ENCODE measurements around the gene PNMA6E.
"Not testable (repeated sequence)": the region's sequence is repeated elsewhere in the genome, so short reads cannot be mapped to it uniquely, and the experiment has no call there.

The PNMA6E gene

DNA sequence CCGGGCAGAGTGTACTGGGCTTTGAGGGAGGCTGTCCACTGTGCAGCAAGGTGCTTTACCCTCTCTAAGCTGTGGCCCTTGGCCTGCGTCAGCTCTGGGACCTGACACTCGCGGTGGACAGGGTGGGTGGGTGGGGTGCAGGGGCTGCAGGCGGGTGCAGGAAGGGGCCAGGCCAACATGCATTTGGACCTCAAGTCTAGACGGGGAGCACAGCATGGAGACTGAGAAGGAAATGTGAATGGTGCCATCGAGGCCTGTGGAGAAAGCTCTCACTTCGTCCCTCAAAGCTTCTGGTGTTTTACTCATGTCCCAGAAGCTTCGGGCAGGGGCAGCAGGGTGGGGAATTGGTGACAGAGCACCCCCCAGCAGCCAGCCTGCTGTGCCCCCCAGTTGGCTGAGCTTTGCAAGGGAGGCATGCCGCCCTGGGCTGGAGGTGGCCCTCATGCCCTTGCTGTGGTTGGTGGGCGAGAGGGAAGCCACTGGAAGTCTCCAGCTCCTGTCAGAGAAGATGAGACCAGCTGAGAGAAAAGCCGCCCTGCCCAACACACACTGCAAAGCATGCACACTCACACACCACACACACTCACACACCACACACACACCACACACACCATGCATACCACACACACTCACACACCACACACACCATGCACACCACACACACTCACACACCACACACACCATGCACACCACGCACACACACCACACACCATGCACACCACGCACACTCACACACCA, 12.3 kb downstream of the PNMA6E start:
- TF ChIP-seq CTCF (conservative IDR thresholded peaks at IDR 0.05; ENCODE audit: low read depth, low read length) = no peak
- no peak for DNase-seq (ENCODE audit: low read depth)
- no peak overlapping the region for H3K4me3 ChIP-seq (ENCODE audit: low read depth, low read length)

DNA sequence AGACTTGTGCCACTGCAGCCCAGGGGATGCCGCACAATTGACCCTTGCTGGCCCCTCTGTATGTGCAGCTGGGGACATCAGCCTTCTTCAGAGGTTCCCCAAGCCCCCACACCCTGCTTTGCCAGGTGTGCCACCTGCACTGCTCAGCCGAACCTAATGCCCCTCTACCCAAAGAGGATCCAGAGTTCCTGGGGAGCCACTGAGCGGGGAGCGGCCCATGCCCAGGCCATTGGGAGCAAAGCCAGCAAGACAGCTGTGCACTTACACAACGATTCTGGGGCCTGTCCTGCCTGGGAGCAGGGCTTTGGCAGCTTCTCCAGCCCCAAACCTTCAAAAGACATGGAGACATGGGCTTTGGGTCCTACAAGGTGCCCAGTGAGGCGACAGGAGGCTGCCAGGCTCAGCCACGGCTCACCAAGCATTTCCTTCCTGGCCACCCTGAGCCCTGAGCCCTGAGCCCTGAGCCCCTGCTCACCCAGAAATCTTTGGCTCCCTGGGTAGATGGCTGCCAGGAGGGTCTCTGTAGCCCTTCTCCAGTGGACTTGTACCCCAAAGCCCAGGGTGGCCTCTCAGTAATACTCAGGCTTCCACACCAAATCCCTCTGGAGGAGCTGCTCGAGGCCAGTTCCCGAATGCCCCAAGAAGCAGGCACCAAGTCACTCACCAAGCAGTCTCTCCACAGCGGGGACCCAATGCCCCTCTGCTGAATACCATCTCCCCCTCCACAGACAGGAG, 13.0 kb downstream of the PNMA6E start:
- no peak for DNase-seq (ENCODE audit: low read depth)
- TF ChIP-seq CTCF (conservative IDR thresholded peaks at IDR 0.05; ENCODE audit: low read depth, low read length) = no peak
- no peak overlapping the region for H3K4me3 ChIP-seq (ENCODE audit: low read depth, low read length)

DNA sequence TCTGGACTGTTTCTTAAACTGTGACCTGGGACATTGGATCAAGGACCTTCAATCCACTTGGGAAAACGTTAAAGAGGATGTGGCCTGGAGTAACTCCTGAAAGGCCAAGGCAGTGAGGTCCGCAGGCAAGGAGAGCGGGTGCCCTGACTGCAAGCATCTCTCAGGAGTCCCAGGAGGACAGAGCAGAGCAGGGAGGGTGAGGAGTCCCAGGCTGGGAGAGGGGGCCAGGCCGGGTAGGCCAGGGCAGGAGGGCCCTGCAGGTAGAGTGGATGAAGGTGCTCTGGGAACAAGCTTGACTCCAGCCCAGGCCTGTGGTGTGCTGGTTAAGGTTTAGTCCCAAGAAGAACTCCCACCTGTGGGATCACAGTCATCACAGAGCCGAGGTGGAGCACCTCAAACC, 13.8 kb downstream of the PNMA6E start:
- TF ChIP-seq CTCF (conservative IDR thresholded peaks at IDR 0.05; ENCODE audit: low read depth, low read length) = no peak
- no peak overlapping the region for H3K4me3 ChIP-seq (ENCODE audit: low read depth, low read length)
- no peak for DNase-seq (ENCODE audit: low read depth)

DNA sequence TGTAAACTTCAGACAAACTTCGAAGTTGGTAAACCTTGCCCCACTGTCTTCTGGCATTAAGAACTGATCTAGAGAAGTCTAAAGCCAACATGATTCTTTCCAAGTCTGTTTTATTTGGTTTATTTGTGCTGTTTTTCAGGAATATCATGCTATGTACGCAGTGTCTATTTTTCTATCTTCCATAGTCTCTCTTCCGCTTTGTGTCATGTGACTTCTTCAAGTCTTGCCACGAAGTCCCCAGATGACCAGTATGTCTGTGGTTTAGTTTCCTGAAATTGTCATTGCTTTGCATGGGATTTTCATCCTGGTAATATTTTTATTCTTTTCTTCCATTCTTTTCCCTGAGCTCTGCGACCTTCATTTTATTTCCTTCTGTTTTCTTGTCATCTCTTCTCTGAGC, 15.1 kb downstream of the PNMA6E start:
- no peak for DNase-seq (ENCODE audit: low read depth)
- H3K4me3 ChIP-seq (ENCODE audit: low read depth, low read length) = no peak overlapping the region
- TF ChIP-seq CTCF (conservative IDR thresholded peaks at IDR 0.05; ENCODE audit: low read depth, low read length) = no peak

DNA sequence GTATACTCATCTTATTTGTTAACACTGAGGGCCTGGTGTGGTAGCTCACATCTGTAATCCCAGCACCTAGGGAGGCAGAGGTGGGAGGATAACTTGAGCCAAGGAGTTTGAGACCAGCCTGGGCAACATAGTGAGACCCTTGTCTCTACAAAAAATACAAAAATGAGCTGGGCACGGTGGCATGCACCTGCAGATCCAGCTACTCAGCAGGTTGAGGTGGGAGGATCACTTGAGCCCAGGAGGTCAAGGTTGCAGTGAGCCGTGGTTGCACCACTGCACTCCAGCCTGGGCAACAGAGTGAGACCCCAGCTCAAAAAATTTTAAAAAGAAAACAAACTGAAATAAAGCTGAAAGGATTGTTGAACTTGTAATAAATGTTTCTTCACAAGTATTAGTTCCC, 16.2 kb downstream of the PNMA6E start:
- H3K4me3 ChIP-seq (ENCODE audit: low read depth, low read length); DNase-seq (ENCODE audit: low read depth): not testable (repeated sequence)

GRCh38 chrX:153384390-153384789, 16.8 kb downstream of the PNMA6E start:
- no peak for TF ChIP-seq CTCF (conservative IDR thresholded peaks at IDR 0.05; ENCODE audit: low read depth, low read length)
- no peak for DNase-seq (ENCODE audit: low read depth)
- H3K4me3 ChIP-seq (ENCODE audit: low read depth, low read length) = no peak overlapping the region

- TF ChIP-seq CTCF (conservative IDR thresholded peaks at IDR 0.05; ENCODE audit: low read depth, low read length) = no peak
- no peak overlapping the region for H3K4me3 ChIP-seq (ENCODE audit: low read depth, low read length)
Observed at GRCh38 chrX:153382563-153383482, 18.3 kb downstream of the PNMA6E start.

More at GRCh38 chrX:153382563-153383482, 18.3 kb downstream of the PNMA6E start:
- DNase-seq (ENCODE audit: low read depth) = no peak

Data from choroid plexus epithelial cell (primary cell).